Fibroblast of villous mesenchyme (primary cell): ENCODE measurements around the gene CDC42BPB. TPM values are rescaled to one million over a fixed set of nuclear protein-coding genes. Genes with fewer than 3 reads are reported as not detected.

Source experiments
- DNase-seq: peaks from one replicate; pipeline ENCODE4 v3.0.0-alpha.2; 2010; ENCODE audit warnings: low read depth
- H3K4me3 ChIP-seq: 2 replicates; pipeline ENCODE4 v1.5.1; 2011; ENCODE audit warnings: low read depth, mild to moderate bottlenecking, low read length
- CTCF ChIP-seq: IDR thresholded peaks from 2 replicates; pipeline ENCODE4 v1.5.1; 2012; ENCODE audit warnings: low read depth, mild to moderate bottlenecking, low read length; ENCODE audit not compliant: insufficient read depth
- total RNA-seq: library from RNA; depleted of rRNA; stranded (reverse); fragments of >200 nt; gene quantifications from 2 replicates; pipeline ENCODE4 v1.2.3, GENCODE V29; 2012

The CDC42BPB gene
- total RNA-seq, 1 donor: 122 TPM

DNA sequence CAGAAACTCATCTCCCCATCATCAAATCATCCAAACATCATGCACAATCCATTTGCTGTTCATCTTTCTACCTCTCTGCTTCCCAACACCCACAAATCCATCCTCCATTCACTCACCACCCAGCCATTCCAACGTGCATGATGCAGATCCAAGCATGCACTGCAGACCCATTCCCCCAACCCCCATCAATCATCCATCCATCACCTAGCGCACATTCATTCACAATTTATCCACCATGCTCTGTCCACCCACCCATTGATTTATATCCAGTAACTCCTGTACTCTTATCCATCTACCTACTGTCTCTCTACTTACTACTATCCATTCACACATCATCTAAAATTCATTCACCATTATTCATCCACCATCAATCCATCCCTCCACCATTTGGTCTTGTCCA is 138.9 kb downstream of the CDC42BPB start:
- DNase-seq: no peak
- no peak for TF ChIP-seq CTCF
- H3K4me3 ChIP-seq: no peak overlapping the region

DNA sequence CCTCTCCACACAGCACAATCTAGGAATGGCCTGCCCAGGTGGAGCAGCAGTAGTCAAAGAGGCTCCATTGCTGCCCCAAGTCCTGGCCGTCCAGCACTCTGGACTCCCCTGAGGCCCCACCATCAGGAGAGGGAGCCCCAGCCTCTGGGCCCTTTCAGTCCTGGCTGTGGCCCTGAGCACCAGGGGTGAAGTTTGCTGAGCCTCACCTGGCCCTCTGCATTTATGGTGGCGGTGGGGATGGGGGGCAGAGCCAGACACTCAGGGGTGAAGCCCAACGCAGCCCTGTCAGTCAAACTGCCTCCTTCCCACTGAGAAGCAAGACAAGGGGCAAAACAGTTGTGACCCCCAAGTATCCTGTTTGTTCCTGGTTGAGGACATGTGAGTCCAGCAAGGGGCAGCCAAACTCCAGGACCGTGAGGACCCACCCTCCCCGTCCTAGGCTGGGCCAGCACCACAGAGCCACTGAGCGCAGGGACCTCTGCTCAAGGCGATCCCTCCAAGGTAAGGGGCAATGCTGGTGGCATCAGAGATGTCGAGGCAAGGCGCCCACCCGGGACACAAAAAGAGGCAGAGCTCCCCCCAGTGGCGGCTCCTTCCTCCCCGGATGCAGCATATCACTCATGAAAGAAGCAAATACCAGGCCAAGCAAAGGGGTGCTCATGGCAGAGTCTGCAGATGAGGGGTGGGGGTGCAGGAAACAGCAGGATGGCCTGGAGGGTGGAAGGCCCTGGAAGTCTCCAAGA is 139.7 kb downstream of the CDC42BPB start:
- no peak overlapping the region for H3K4me3 ChIP-seq
- DNase-seq: peak; percentile 60

GRCh38 chr14:102917056-102917385 is 140.3 kb downstream of the CDC42BPB start:
- no peak for TF ChIP-seq CTCF
- H3K4me3 ChIP-seq: no peak overlapping the region
- DNase-seq: no peak

More for the DNA sequence above, 139.7 kb downstream of the CDC42BPB start:
- peak; percentile 81 for TF ChIP-seq CTCF

DNA sequence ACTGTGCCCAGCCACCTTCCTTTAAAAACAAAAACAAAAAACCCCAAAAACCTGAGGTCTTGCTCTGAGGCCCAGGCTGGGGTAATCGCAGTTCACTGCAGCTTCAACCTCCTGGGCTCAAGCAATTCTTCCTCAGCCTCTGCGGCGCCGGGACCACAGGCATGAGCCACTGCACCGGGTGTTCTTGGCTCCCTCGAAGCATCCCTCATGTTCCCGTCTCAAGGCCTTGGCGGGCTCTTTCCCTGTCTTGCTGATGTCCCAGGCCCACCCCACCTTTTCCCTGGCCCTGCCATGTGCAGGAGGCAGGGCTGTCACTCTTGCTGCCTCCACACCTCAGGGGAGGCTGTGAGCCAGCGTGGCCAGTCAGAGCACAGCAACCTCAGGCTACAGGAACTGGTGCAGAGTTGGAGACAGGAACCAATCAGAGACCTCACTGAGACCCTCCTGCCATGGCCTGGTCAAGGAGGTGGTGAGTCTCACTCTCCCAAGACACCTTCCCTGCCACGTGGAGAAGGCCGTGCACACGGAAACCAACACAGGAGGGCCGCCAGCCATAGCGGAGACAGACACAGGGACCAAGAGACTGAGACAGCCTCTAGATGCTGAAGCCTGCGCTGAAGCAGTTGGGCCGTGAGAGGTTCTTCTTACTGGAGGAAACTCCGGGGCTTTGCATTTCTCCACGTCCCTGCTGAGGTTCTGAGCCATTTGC is 140.8 kb downstream of the CDC42BPB start:
- DNase-seq: no peak
- no peak overlapping the region for H3K4me3 ChIP-seq
- TF ChIP-seq CTCF: no peak

DNA sequence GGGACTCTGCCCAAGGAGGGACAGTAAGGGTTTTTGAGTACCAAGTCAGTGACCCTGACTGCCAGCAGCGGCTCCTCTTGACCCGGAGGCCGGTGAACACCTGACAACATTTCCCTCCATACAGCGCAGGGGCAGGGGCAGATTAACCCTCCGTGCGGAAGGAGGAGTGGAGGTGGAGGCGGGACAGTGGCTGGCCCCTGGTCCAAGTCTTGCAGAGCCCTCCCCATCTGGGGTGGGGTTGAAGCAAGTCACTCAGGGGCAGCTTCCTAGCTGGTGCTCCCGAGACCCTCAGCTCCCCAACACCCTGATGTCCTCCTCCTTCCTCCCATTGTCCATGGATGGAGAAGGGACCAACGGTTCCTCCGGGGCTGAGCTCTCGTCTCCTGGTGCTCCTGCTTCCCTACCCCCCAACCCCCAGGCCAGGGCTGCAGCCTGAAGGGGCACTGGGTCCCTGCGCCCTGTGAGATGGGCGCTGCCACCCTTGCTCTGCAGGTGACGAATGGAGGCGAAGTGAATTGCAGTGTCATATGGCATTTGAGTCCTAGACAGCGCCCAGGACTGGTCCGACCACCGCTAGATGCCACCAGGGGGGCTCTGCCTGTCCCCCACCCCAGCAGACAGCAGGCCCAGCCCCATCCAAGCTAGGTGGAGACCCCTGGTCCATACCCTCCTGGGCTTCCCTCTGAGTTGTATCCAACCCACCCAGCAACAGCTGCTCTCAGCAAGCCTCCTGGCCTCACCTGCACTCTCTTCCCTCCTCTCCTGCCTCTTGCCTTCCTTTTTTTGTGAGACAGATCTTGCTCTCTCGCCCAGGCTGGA is 141.8 kb downstream of the CDC42BPB start:
- no peak overlapping the region for H3K4me3 ChIP-seq
- DNase-seq: no peak
- TF ChIP-seq CTCF: no peak

- no peak for DNase-seq
Measured at GRCh38 chr14:102914474-102915291, 142.7 kb downstream of the CDC42BPB start.

More at GRCh38 chr14:102914474-102915291, 142.7 kb downstream of the CDC42BPB start:
- no peak for TF ChIP-seq CTCF
- H3K4me3 ChIP-seq: no peak overlapping the region
